Left forelimb (tissue), 1 donor: ENCODE data around the gene HOXB6.

ENCODE experiments used
- DNase-seq: peaks from one replicate; pipeline ENCODE4 v3.0.0-alpha.2; 2018; ENCODE audit warnings: low spot score

HOXB6 gene

DNA sequence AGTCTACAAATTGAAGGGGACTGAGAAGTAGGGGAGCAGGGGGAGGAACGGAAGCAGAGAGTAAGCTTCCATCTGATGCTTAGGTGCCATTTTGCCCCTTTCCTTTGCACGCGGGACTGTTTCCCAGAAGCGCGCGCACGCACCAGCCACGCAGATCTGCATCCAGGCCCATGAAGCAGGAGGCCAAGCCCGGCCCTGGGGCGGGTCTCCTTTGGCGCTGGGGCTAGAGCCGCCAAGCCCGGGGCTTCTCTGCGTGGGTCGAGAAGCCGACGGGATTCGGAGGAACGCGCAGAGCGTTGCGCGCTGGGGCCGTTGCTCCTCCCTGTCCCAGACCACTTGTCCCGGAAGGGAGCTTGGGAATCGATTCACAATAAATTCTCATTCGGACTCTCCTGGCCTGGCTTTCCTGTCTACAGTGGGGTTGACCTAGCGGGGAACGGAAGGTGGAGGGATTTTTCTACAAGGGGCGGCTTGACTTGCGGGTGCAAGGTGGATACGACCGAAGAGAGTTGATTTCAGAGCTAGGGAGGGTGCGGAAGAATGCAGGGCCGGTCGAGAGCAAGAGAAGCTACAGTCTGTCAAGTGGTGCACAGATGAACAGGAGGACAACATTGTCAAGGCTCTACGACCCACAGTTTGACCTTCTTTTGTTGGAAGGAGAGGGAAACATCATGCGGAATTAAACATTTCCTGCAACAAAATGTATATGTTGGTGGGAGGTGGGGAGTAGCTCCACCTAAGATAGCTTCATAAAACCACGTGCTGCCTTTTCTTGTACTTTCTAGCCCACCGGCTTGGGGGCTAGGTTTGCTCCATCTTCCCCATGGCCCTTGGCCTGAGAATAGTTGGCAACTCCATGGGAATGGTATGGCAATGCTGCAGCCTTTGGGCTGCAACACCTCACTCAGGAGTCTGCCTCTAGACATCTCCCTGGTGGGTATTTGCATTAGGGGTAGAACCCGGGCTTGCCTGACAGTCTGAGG, 16.9 kb upstream of the HOXB6 start:
- no peak for DNase-seq

DNA sequence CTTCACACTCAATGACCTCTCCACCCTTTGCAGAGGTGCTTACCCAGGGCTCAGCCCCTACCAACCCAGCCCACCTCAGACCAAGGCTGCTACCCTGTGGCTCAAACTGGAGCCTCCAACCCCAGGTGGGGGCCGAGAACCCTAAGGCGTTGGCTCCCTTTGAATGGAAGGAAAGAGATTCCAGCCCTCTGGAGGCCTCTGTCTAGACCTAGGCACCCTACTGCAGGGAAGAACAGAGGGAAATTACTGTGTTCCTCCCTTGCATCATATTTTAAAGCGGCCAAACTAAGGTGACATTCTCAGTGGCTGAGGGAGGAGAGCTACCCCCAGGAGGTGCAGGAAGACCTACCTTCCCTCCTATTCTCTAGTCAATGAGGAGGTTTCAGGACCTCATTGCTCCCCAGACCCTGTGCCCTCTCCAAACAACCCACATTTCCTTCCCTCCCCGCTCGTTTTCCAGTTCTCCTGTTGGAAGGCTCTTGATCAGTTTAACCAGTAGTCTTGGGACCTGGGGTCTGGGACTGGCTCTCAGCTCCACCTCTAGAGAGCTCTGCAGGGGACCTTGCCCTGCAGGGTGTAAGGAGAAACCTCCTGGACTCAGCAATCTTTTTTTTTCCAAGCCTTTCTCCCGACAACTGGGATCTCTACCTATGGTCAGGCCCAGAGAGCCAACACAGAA, 15.8 kb upstream of the HOXB6 start:
- no peak for DNase-seq

DNA sequence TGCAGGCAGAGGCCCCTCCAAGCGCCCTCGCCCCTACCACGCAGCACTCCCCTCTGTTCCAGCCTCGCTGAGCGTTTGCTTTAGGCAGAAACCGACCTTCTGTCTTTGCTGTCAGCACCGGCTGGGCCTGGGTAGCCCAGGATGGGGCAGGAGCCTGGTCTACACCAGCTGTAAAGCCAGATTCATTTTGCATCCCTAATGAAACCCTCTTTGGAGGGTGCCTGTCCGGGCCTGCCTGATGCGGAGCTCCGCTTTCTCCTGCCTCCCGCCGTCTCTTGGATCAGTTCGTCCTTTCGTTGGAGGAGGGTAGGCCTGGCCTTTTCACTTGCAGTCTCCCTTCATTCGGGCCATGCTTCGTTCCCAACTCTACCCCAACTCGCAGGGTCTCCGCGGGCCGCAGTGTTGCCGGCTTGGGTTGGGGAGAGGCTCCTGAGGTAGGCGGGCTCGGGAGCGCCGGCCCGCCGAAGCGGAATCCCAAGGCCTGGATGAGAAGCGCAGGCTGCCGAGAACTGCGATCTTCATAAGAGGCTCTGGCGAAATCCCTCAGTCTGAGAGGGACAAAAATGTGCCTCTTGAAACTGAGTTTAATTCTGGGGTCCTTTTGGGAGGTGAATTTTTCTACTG, 15.2 kb upstream of the HOXB6 start:
- no peak for DNase-seq

DNA sequence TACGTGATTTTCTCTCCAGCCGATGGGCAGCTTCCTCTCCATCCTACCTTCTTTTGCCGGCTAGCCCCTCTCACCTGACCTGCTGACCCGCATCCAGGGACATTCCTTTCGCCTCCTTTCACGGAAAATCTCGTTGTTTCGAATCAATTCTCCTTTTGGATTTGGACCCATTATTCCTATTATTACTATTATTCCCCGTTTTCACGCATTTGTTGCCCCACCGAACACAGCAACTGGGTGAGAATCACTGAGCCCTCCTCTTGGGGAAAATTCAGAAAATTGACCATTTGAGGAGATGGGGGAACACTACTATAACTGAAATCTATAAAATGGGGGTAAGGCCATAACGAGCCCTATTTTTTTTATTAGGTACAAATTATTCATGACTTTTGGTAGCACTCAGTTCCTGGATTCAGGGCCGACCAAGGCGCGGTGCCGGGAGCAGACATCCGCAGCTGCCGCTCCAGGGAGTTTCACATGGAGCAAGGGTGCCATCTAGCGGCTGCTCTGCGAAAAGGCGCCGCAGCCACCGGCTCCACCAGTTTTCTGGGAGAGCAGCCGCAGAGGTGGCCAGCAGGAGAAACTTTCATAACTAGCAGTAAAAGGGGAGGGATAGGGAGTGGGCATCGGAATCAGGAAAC, 13.6 kb upstream of the HOXB6 start:
- DNase-seq = peak; percentile 90

DNA sequence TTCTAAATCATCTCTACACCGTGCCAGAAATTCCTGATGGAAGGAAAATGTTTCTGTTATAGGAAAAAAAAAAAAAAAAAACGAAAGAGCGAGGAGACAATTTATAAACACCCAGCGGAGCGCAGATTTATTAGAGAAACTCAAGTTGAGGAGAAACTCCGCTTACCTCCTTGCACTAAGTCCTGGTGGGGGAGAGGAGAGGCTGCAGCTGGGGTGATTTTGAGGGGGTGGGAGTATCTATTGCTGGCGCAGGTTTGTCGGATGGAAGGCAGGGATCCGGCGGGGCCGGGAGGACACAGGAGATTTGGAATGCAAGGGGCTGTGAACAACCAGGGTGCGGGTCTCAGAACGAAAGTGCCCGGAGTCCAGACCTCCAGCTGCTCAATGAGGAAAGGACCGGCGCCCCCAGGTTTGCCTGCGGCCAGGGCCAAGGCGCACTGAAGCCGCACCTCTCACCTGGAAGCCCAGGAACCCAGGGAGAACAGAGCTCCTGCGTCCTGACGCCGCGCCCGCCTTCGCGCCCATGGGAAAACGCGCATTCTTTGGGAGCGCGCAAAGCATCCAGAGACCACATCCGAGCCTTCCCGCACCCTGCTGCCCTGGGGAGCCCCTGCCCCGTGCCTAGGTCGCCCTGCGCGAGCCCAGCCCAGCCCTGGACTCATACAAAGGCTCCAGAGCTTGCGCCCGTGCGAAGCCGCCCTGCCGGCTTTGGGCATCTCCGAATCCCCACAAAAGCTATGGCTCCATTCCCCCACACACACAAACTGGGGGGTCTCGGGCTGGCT, 12.9 kb upstream of the HOXB6 start:
- DNase-seq = no peak

DNA sequence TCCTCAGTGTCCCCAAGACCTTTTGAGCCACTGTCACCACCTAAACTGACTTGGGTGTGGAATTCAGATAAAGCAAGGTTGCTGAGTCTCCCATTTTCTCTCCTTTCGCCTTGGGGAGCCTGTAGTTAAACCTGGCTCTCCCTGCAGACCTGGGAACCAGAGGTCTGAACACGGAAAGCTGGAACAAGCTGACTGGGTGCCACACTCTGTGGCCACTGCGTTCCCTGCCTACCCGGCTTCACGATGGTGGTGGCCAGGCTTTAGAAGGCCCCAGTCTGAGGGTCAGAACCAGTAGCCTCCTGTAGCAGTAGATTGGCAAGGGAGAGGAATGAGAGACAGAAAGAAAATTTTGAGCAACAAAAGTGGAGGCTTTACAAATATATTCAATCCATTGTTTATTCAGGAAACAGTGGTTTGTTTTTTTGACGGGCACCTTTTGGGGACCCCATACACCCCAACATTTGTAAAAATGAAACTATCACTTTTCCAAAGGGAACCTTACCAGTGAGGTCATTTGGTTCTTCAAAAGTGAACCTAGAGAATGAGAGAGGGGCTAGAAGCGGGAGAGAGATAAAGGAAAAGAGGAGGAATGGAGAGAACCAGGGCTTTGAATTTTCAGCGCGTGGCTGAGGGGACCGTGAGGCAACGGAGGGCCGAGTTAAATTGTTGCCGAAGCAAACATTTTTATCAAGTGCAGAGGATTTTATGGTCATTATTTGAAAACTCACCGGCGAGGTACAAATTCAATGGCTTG, 12.1 kb upstream of the HOXB6 start:
- DNase-seq = no peak

DNA sequence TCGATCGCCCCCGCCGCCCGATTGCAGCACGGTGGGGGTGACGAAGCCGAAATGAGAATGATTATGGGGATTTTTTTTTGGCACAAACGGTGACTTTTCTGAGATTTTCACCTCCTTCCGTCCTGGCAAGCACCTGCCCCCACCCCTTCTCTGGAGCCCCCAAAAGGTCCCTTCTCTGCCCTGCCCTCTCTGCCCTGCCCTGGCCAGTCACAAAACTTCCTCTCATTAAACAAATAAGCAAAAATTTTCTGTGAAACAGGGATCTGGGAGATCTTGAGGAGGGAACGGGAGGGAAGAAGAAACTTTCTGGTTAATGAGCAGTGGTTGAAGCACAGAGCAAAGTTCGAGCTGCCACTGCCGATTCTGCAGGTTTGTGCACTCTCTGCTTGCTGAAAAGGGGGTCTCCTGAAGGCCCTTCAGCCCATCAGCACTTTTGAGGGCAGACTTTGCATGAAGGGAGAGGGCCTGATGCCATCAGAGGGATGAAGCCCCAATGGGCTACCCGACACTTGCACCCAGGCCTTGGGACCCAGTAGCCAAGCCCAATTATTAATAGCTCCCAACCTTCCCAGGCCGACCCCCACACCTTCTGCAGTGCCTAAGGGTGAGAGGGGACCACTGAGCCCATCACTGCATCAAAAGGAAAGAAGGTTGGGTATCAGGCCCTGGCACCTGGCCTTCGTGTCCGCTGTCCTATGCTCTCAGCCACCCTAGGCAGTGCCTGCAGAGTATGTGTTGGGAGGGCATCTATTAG, 11.4 kb upstream of the HOXB6 start:
- DNase-seq = no peak

DNA sequence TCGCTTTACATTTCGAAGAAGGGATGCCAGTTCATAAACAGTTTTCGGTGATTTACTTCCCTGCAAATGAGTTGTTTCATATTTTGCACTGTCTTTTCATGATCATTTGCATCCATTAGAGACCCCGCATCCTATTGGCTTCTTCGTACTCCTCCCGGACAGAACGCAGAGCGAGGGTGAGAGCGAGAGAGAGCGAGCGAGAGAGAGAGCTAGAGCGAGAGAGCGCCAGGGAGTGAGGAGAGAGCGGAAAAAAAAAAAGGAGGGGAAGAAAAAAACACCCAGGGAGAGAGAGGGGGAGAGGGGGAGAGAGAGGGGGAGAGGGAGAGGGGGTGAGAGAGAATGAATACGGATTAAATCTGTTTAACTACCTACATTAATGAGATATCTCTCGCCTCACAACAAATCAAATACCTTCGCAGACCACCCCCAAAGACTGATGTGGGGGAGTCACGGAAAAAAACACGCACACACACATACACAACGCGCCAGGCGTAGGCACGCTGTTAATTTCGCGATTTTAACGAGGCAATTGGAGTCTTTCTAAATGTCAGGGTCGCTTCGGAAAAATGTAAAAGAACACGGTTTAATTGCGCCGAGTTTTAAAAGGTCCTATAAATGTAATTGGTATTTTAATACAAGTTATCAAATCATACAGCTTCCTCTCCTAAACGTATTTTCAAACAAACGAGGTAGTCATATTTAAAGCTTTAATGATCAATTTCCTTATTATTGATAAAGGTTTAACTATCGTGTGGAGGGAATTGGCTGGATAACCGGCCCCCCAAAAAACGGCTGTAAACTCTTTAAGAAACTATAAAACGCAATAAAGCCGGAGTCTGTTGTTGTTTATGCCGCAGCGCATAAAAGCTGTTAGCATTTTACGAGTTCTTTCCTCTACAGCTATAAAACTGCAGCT, 10.5 kb upstream of the HOXB6 start, which contains the start of gene HOXB8:
HOXB8 (minus strand) TSS at position 246 of the 916 bp plus-strand sequence. CDS start 588 bp downstream, outside the sequence.
- no peak for DNase-seq

DNA sequence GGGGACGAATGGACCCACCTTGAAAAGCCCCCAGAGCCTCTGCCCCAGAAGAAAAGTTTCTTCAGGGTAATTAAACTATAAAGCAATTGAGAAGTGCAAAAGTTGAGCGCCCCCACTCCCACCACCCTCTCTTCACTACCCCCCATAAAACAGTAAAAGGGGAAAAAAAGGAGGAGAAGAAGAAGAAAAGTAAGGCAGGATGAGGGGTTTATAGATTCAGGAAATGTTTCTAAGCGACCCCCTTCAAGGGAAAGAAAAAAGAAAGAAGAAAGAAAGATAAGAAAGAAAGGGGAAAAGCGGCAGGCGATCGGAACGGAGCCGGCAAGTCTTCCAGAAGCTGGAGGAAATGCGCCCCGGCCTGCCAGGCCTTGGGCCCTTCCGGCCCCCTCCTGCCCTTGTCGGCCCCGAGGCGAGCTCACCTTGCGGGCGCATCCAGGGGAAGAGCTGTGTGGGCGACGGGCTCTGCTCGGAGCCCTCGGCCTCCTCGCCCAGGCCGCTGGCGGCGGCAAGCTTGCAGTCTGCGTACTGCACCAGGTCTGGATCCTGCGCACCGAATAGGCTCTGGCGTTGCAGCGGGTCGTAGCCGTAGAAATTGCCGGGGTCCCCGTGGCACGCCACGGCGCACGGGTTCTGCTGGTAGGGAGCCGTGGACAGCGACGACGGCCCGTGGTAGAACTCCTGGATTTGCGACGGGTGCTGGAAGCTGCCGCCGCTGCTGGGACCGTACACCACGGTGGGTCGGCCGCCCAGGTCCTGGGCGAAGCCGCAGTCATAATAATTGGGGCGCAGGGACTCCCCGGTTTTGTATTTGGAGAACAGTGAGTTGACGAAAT, 9.3 kb upstream of the HOXB6 start:
- no peak for DNase-seq

DNA sequence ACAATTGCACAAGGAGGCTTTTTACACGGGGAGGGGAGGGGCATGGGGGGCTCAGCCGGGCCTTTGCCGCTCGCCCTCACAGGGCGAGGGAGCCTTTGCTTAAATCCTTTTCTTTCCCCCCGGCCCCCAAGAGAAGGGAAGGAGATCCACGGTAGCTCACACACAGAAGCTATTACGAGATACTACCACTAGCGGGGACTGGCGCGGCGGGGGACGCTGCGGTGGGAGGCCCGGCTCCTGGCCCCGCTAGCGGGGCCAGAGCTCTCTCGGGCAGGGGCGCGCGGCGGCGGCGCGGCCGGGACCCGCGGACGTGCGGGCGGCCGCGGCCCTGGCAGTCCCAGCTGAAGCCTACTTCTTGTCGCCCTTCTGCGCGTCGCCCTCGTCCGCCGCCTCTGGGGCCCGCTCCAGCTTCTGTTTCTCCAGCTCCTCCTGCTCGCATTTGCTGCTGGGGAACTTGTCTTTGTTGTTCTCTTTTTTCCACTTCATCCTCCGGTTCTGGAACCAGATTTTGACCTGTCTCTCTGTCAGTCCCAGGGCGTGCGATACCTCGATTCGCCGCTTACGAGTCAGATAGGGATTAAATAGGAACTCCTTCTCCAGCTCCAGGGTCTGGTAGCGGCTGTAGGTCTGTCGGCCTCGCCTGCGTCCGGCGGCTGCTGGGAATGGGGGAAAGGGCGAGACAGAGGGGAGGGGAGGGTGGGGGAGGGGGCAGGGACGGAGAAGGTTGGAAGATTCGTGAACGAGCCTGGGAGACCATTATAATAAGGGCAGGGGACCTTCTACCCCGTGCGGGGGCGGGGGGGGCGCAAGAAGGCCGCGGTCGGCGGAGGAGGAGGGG, 8.3 kb upstream of the HOXB6 start:
- DNase-seq = no peak

DNA sequence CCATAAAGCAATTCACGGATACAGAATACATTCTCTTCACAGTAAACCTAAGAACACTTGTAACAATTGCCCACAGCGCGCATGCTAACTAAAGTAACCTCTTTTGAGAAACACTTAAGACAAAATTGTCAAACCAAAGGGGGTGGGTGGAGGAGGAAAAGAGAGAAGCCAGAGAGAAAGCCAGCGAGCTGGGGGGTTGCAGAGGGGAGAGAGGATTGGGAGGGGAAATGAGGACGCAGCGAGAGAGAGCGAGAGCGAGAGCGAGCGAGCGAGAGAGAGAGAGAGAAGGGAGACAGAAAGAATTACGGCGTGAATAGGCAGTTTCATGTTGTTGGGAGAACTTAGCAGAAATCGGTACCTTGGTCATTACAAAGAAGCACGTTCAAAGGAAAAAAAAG, 7.7 kb upstream of the HOXB6 start:
- DNase-seq = no peak

DNA sequence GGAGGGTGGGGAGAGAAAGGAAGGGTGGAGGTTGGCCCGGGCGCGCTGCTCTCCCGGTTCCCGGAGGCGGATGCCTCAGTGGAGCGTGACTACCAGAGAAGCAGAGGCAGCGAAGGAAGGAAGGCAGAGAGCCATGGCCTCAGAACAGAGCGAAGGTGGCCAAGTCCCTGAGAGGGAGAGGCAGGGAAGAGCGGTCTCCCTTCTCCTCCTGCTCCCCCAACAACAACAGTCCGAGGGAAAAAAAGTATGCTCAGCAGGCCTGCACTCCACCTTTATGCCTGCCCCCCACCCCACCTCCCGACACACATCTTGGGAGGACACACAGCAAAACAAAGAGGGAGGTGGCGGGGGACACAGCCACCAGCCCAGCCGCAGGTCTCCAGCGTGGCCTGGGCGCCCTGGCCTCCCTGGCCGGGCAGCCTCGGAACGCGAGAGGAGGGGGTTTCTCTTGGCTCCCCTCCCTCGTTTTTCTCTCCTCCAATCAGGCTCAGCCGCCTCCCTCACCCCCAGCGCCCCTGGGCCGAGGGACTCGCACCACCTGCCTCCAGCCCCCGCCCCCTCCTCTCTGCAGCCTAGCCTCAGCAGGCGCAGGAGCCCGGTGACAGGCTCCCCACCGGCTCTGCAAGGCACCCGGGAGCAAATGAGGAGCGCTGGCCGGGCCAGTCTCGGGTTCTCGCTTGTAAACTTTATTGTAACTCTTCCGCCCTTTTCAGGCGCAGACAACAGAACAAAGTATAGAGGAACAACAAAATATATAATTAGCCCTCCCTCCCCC, 7.1 kb upstream of the HOXB6 start:
- no peak for DNase-seq

DNA sequence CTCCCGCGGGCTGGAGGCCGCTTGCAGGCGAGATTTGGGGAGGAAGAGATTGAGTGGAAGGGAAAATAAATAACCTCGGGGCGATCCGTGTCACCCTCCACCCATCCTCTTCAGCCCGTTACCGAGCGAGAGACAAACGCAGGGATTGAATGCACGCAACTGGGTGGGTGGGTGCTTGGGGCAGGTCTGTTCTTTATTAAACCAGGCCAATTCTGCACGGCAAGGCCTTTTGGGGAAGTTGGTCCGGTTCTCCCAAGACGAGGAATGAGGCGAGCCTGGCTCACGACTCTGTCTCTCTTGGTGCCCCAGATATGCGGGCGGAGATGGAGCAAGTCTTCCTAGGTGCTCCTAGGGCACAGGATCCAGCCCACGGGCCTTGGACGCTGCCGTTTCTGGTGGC, 6.4 kb upstream of the HOXB6 start:
- DNase-seq = no peak

DNA sequence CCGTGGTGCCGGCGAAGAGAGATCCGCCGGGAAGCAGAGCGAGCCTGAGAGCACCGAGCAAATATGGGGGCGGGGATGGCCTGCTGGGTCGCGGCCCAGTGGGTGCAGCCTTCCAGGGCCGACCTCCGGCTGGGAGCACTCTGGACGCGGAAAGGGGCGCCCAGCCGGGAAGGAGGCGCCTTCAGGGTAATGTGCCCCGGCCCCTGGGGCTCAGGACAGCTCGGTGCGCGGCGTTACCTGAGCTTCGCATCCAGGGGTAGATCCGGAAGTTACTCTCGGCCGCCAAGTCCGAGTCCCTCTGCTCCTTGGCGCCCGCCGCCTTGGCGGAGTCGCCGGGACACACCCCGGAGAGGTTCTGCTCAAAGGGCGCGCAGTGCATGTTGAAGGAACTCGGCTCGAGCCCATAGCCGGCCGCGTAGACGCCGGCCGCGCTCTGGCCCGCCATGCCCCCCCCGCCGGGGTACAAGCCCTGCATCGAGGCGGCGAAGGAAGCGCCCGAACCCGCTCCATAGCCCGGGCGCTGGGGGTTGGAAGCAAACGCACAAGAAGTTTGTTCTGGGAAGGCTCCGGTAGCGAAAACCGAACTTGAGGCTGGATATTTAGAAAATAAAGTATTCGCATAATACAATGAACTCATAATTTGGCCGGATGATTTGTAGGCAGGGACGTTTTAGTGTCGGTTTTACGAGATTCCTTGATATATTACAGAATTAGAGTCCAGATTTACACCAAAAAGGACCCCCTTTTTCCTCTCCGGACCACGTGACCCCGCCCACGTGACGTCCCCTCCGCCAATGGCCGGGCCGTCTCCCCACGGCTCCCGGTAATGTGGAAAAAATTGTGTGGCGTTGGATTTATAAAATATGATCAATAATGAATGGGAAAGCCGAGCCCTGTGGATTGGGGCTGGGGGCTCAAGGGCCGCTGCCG, 5.8 kb upstream of the HOXB6 start, which contains the start of gene HOXB7:
HOXB7 (minus strand) TSS at position 736 of the 930 bp plus-strand sequence; CDS start at position 637, 99 bp downstream.
- DNase-seq = no peak

DNA sequence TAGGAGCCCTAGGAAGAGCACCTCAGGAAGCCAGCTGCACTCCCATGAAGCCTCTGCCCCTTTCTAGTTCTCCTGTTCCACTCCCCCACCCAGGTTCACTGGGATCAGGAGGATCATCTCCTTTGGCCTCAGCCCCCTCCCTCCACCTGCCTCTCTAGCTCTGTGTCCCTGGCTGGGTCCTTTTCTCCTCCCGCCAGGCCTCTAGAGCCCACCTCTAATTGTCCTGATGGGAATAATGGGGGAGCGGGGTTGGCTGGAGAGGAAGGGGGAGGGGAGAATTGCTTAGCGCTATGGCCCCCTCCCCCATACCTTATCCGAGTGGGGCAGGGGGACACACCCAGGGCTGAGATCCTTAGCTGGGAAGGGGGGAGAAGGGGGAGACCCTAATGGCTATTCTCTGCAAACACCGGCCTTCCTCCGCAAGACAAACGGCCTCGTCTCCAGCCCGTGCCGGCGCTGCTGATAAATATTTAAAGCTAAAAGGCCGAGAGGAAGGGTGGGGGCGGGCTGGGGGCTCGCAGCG, 5.0 kb upstream of the HOXB6 start:
- DNase-seq = no peak
